Measurements from ENCODE around the gene FOXQ1.

Gene FOXQ1, protein sequence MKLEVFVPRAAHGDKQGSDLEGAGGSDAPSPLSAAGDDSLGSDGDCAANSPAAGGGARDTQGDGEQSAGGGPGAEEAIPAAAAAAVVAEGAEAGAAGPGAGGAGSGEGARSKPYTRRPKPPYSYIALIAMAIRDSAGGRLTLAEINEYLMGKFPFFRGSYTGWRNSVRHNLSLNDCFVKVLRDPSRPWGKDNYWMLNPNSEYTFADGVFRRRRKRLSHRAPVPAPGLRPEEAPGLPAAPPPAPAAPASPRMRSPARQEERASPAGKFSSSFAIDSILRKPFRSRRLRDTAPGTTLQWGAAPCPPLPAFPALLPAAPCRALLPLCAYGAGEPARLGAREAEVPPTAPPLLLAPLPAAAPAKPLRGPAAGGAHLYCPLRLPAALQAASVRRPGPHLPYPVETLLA

DNA sequence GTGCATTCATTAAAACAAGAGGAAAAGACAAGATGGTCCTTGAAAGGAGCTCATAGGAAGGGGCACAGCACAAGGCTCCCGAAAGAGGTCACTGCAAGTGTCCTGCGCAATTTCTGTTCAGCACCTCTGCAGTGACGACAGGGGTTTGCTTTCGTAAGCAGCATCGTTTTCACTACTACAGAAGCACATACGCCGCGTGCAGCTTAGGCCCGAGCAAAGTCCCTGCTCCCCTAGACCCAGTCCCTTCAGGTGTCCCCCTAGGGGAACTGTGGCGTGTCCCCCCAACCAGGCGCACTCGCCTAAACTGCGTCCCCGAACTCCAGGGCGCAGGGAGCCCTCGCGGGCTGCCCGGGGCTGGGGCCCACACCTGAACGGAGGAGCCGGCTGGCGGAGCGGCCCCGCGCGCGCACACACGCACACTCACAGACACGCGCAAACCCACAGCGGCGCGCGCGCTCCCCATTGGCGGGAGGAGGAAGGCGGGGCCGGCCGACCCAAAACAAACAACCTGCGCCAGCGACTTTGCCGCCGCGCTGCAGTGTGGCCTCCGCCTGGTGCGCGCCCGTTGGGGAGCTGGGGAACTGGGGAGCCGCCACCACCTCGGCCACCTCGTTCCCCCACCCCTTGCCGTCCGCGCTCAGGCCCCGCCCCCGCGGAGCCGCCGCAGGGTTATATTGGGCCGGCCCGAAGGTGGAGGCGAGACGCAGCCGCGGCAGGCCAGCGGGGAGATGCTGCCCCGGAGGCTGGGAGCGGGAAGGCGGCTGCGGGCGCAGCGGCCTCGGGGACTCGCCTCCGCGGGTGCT is at the start of gene FOXQ1:
TSS of gene FOXQ1 (plus strand) at position 699 of the 803 bp plus-strand sequence. CDS start 607 bp downstream, outside the sequence.
- DNase-seq (ENCODE audit: low read depth): no peak

DNA sequence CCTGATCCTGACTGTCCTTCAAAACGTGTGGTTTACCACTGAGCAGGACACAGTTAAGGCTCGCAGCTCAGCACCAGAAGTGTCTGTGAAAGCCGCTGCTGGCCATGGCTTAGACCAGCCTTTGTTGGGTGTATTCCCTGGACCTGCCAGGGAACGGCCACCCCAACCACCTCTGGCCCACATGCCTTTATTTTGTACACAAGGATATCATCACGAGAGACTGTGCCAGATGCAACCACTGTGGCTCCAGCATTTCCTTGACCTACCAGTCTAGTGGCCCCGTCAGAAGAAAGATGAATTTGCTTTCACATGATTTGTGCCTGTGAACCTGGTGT is 49.2 kb upstream of the FOXQ1 start:
- DNase-seq (ENCODE audit: low read depth): no peak

DNA sequence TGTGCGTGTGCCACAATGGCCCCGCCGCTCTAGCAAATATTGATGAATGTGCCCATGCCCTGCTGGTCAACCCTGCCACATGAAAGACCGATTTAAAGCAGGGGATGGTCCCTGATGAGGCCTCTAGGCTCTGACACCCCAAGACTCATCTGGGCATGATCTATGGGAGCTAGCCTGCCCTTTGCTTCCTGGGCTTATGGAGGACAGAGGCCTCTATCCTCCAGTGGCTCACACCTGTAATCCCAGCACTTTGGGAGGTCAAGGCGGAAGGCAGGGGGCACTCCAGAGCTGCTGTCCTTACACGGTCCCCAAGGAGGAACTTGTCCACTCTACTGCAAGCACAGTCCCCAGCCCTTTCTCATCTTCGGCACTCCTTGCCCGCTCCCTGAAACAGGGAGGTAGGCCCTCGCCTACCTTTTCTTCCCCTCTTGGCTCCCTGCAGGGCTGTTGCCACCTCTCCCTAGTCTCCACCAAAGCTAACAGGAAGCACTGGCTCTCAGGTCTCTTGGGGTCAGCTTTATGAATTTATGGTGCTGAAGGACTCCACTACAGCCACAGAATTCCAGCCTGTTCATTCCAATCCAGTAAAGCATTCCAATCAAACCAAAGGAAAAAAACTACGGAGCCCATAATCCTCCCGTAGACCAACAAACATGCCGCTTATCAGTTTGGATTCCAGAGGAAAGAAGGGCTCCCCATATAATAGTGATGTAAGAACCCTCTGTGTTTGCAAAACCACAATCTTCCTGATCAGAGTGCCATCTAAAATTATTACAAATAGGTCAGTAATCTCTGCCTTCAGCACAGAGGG is 48.7 kb upstream of the FOXQ1 start:
- DNase-seq (ENCODE audit: low read depth): no peak

DNA sequence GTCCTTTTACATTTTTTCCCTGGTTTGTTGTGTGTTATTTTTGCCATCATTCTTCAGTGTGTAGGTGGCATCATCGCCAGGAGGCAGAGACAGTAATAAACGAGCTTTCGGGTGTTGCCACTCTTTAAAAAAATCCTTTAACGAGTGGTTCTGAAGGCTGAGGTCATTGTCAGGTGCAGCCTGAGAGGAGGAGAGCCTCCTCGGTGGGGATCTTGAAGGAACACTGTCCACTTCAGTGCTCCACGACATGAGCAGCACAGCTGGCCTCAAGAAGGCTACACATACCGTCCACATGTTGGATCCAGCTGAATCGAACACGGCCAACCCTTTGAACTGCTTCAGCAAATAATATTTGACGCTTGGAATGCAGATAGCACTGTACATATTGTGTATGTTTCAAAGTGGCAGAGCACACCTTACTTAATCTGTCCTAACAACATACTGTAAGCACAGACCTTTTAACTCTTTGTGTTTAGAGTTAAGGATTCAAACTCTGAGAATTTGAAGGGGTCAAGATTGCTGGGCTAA is 48.0 kb upstream of the FOXQ1 start:
- no peak for DNase-seq (ENCODE audit: low read depth)

DNA sequence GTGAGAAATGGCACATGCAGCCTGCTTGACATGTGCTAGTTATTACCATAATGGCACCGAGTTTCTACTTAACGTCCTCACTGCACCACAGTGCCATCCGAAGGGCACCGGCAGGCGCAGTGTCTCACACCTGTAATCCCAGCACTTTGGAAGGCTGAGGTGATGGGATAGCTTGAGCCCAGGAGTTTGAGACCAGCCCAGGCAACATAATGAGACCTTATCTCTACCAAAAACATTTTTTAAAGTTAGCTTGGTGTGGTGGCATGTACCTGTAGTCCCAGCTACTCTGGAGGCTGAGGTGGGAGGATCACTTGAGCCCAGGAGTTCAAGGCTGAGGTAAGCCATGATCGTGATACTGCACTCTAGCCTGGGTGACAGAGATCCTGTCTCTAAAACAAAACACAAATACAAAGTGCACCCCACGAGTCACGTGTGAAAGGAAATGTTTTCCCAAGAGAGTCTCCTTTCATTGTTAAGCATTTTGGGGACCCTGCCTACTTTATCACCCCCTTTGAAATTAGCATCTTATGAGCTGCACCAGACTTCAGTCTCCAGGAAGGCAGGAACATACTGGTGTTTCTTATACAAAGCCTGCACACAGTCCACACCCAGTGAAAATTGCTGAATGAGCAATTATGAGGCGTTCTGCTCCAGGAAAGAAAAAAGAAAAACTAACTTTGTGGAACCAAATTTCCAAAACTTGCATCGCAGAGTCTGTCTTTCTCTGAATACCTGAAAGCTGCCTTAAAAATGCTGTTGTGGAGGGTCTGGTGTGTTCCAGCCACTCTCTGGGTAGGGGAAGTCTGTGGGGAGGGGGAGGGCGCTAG is 47.1 kb upstream of the FOXQ1 start:
- no peak for DNase-seq (ENCODE audit: low read depth)

DNA sequence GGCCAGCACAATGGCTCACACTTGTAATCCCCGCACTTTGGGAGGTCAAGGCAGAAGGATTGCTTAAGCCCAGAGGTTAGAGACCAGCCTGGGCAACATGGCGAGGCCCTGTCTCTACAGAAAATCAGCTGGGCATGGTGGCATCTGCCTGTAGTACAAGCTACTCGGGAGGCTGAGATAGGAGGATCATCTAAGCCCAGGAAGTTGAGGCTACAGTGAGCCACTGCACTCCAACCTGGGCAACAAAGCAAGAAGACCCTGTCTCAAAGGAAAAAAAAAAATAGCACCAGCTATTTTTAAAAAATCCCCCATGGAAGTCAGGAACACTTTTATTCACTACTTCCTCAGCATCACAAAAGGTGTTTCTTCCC is 45.2 kb upstream of the FOXQ1 start:
- no peak for DNase-seq (ENCODE audit: low read depth)

DNA sequence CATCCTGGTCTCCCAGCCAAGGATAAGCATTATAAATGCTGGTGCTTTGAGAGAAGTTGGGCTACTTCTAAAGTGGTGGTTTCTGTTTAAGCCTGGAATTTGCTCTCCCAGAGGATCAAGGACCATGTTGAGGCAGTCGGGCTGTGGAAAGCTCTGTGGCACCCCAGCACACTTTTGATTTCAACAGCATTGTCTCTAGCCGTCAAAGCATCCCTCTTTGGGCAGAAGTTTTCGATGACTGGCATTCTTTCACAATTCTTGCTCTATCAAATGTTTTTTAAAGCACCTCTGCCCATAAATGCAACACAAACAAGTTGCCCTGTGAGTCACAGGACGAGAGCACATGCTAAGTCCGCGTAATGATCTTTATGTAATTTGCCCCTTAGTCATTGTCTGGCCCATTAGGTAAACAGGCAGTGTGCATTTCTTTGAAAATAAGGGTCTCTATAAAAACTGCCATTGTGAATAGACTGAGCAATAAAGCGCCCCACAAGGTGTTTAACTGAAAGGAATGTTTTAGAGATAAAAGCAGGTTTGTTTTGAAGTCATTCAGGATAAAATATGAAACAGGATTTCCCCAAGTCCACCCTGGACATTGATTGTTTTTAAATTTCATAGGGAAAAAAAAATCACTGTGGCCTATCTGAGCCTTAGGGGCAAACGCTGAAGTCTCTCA is 44.7 kb upstream of the FOXQ1 start:
- DNase-seq (ENCODE audit: low read depth): no peak

DNA sequence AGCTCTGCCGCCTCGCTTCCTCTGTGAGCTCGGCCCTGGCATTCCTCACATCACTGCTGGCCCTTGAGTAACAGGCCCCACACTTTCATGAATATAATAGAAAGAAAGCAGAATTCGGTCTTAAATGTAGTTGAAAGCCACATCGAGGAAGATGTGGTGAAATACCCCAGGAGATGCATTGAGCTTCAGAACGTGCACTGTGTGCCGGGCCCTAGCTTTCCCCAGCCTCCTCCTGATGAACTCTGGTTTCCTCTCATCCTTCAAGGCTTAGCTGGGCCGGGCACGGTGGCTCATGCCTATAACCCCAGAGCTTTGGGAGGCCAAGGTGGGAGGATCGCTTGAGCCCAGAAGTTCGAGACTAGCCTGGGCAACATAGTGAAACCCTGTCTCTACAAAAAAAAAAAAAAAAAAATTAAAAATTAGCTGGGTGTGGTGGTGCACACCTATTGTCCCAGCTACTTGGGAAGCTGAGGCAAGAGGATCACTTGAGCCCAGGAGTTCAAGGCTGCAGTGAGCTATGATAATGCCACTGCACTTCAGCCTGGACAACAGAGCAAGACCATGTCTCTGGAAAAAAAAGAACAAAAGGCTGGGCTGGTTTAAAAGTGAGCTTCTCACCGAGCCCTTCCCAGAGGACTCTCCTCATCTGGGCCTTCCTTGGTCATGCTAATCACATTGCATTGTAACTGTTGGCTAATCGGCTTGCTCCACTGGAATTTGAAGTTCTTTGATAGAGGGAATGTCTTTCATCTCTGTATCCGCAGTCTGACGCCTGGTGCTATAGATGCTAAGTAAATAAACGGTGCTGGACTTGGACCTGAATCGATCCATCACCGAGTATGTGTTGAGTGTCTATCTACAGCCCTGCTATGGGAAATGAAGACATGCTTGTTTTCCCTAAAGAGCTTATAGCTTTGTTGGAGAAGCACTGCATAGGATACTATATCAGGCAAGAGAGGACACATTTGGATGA is 43.8 kb upstream of the FOXQ1 start:
- DNase-seq (ENCODE audit: low read depth): no peak

DNA sequence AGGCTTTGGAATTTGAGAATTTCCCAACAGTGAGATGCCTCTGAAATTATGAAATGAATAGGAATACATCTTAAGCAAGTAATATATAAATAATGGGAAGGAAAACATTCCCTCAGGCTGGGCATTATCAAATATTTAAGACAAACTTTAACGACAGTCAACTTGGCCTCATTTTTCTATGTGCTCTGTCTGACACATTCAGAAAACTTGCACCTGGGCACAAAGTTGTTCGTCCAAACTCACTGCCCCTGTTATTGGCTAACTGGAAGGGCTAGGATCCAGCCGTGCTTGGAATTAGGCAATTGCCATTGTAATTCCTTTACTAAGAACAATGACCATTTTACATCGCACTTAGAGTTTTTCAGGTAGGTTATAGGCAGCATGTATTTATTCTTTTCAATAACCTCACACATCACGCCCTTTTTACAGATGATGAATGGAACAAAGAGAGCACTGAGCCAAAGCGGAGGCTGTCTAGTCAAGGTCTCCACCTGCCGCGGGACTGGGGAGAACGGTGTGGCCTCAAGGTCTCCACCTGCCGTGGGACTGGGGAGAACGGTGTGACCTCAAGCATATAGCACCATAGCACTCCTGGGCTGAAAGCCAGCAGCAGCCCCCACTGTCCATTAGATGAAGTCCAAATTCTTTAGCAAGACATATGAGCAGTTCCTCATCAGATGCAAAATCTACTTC is 40.7 kb upstream of the FOXQ1 start:
- no peak for DNase-seq (ENCODE audit: low read depth)

DNA sequence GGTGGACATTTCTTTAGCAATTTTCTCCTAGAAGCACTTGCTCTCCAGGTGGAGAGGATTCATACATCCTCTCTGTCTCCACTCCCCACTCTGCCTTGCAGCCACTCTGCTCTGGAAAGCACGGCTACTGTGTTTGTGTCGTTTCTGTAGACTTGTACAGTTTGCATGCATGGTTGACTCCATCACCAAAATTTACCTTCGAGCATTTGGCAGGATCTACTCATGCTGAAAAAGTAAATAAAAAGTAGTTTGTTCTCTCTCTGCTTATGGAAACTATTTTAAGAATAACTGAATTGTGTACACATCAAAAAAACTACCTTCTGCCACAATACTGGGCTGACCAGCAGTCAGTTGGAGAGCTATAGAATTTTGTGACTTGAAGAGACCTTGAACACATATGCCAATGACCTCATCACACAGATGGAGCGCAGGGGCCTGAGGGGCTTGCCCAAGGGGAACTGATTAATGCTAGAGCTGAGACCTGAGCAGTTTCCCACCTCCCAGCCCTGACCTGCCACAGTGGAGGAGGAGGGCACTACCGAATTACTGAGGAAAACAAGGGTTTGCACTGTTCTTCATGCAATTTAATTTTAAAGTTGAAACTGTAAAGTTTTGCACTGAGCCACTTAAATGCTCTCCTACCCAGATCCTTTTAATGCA is 33.7 kb upstream of the FOXQ1 start:
- DNase-seq (ENCODE audit: low read depth): no peak

DNA sequence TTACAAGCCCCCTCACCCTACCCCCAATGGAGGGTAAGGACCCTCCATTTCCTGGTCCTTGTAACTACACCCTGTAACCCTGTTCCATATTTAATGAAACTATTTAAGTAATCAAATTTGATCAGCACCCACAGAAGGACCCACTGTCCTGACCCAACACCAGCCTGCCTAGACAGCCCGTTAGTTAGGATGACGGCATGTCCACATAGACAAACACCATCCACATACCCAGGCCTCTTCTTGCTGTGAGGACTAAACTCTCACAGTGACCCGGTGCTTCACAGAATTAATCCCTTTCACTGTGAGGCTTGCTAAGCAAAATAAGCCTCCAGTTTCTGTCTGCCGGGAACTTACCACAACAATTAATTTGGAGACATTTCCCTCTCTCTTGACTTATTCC is 32.8 kb upstream of the FOXQ1 start:
- DNase-seq (ENCODE audit: low read depth): no peak

DNA sequence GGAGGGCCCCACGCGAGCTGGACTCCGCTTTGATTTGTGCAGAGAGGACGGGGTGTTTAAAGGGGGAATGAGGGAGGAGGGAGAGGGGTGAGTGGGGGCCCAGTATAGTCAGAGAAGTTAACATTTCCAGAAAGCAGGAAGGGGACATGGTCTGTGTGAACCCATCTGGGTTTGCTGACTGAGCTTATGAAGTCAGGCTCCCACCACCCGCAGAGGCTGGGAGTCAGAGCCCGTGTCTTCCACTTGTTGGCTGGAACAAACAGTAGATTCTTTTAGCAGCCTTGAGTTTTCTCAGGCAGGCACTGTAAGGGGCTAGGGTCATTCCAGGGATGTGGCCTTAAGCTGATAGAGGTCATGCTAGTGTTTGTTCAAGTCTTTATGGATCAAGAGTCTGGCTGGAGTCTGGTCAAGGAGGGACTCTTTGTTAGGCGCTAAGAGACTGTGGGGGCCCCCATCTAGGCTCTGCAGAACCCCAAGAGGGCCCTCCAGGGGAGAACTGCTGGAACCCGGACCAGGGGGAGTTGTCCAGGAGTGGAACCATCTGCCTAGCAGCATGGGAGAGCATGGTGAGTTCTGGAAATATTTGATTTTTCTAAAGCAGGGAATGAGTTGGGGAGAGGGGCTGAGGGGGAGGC is 31.1 kb upstream of the FOXQ1 start:
- DNase-seq (ENCODE audit: low read depth): no peak

DNA sequence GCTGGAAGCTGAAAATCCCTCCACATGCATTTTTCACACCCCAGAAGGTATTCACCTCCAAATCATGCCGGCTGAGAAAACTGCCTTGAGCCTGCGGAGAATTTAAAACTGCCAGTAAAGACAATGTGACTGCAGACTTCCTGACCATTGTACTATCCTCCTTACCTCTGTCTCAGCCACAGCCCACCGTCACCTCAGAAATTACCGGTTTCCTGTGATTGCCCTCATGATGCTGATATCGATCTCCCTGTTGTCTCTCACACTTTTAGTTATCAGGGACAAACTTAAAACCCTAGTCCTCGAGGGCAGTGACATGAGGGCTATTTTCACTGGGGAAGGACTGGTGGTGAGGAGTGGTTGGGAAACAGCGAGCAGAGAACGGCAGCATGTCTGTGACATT is 30.2 kb upstream of the FOXQ1 start:
- no peak for DNase-seq (ENCODE audit: low read depth)

DNA sequence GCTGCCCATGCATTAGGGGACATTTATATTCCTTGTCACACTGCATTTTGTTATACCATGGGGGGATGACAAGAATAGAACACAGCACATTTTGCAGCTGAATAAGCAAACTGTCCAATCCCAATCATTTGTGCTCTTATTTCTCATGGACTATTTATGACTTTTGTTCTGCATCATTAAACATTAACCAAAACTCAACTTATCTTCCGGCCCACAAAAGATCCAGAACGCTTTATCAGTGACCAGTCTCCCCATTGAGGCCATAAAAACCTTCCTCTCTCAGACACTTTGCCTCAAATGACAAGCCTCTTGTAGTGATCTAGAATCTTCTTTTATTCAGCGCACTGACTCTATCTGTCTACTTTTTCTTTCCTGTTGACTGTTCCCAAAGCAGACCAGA is 28.4 kb upstream of the FOXQ1 start:
- no peak for DNase-seq (ENCODE audit: low read depth)

DNA sequence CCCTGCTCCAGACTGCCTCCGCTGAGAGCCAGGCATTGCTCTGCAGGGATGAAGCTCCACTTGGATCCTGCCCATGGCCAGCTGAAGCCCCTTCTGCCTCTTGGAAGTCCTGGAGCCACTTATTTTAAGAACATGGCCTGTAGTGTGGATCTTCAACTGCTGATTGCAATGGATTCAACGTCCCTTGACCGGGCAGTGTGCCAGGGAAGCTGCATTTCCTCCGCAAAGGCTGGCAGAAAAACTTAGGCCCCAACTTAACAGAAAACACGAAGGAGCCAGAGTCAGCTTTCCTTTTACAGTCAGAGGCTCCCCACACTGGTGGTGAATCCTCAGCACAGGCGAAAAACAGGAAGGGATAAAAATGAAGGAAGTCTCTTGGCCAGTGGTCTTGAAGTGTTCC is 26.3 kb upstream of the FOXQ1 start:
- DNase-seq (ENCODE audit: low read depth): no peak

DNA sequence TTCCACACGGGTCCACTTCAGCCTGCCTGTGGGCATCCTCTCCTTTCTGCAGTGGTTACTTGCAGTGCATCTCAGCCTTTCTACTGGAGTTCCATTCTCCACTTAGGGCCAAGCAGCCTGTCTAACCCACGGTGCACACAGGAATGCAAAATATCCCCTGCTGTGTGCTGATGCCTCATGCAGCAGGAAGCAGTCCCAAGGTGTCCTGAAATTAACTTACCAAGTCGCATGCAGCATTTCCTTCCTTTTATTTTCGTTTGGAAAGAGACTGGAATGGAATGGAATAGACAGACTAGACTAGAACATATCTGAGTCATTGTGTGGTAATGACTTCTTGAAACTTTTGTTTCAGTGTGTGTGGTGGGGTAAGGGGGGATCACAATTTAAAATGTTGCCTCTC is 25.9 kb upstream of the FOXQ1 start:
- no peak for DNase-seq (ENCODE audit: low read depth)

DNA sequence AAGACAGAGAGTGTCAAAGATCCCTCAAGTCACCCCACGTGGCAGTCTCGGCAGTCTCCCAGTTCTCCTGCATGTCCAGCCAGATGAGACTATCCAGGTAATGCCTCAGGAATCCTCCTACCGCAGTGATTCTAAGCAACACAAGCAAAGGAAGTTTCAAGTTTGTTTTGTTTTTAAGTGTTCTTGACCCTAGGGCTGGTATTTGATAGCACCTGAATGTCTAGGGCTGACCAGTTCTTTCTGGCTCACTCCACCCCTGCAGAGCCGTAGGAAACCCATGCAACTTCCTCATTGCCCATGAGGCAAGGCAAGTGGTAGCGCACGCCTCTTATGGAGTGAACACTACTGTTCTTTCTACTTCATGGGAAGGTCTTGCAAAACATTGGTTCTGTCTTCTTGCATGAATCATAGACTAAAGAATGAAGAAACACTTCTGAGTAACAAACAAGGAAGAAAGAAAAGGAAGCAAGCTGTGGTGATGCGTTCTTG is 24.8 kb upstream of the FOXQ1 start:
- DNase-seq (ENCODE audit: low read depth): no peak

DNA sequence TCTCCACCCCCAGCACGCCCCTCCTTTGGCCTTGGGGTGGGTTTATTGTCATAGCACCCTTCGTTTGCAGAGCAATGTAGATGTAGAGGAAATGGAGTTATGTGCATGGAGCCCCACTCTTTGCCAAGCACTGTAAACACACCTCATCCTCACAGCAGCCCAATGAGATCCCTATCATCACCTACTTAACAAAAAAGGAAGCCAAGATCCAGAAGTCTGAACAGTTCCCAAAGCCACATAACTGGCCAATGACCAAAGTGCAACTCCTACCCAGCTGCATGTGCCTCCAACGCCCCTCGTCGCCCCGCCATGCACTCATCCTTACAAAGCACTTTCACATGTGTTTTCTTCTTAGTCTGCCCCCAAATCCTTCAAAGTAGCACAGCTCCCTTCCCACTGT is 21.8 kb upstream of the FOXQ1 start:
- DNase-seq (ENCODE audit: low read depth): no peak
